ENCODE results near the gene HAND2. TPM values are rescaled to one million over a fixed set of nuclear protein-coding genes. Genes with fewer than 3 reads are reported as not detected.

HAND2 gene
- total RNA-seq, 1 donor from 2014 or later: 180 TPM

GRCh38 chr4:173538148-173538908 is 8.3 kb upstream of the HAND2 start:
- intact Hi-C loops (cut with micrococcal nuclease): loop anchor here (10.0 kb wide), 1 partner anchor 146 kb away; no protein-coding TSS in a partner anchor
- DNase-seq: peak; percentile 82
- peak; percentile 81 for ATAC-seq

GRCh38 chr4:173537613-173538147 is 7.7 kb upstream of the HAND2 start:
- intact Hi-C loops (cut with micrococcal nuclease): loop anchor here (10.0 kb wide), 1 partner anchor 147 kb away; no protein-coding TSS in a partner anchor
- ATAC-seq (peak; percentile 27), DNase-seq (no peak)

- ATAC-seq: peak; percentile 34
- intact Hi-C loops (cut with micrococcal nuclease): loop anchor here (10.0 kb wide), 1 partner anchor 148 kb away; no protein-coding TSS in a partner anchor
- no peak for DNase-seq
Measured at GRCh38 chr4:173536808-173537429, 6.9 kb upstream of the HAND2 start.

GRCh38 chr4:173535957-173536356 is 5.9 kb upstream of the HAND2 start:
- ATAC-seq: no peak
- intact Hi-C loops (cut with micrococcal nuclease): loop anchor here (10.0 kb wide), 1 partner anchor 149 kb away; no protein-coding TSS in a partner anchor
- no peak for DNase-seq

- no peak for DNase-seq
- intact Hi-C loops (cut with micrococcal nuclease): loop anchor here (10.0 kb wide), 1 partner anchor 149 kb away; no protein-coding TSS in a partner anchor
- no peak for ATAC-seq
Measured at GRCh38 chr4:173535165-173535902, 5.3 kb upstream of the HAND2 start.

- intact Hi-C loops (cut with micrococcal nuclease): loop anchor here (5.0 to 10.0 kb wide), 2 partner anchors 150 to 213 kb away; no protein-coding TSS in a partner anchor
- ATAC-seq (no peak), DNase-seq (no peak)
Measured at GRCh38 chr4:173534434-173534833, 4.4 kb upstream of the HAND2 start.

- ATAC-seq (no peak), DNase-seq (no peak)
- intact Hi-C loops (cut with micrococcal nuclease): loop anchor here (5.0 to 10.0 kb wide), 2 partner anchors 152 to 214 kb away; no protein-coding TSS in a partner anchor
Measured at GRCh38 chr4:173532725-173533511, 2.9 kb upstream of the HAND2 start.

- intact Hi-C loops (cut with micrococcal nuclease): loop anchor here (5.0 to 10.0 kb wide), 2 partner anchors 153 to 216 kb away; no protein-coding TSS in a partner anchor
- DNase-seq (peak; percentile 82), ATAC-seq (peak; percentile 28)
Measured at GRCh38 chr4:173531086-173531965, 1.3 kb upstream of the HAND2 start.

- intact Hi-C loops (cut with micrococcal nuclease): loop anchor here (5.0 to 10.0 kb wide), 2 partner anchors 154 to 217 kb away; no protein-coding TSS in a partner anchor
Measured at GRCh38 chr4:173530326-173531085, 477 bp upstream of the HAND2 start.

GRCh38 chr4:173528378-173529321 is 1.4 kb downstream of the HAND2 start:
- ATAC-seq (peak; percentile 22), DNase-seq (peak; percentile 62)
- intact Hi-C loops (cut with micrococcal nuclease): no loop called here

More at GRCh38 chr4:173530326-173531085, 477 bp upstream of the HAND2 start:
- ATAC-seq (peak; percentile 1), DNase-seq (peak; percentile 42)

- ATAC-seq (no peak), DNase-seq (peak; percentile 65)
- intact Hi-C loops (cut with micrococcal nuclease): no loop called here
Measured at GRCh38 chr4:173527103-173527891, 2.7 kb downstream of the HAND2 start.

GRCh38 chr4:173526724-173527102 is 3.3 kb downstream of the HAND2 start:
- intact Hi-C loops (cut with micrococcal nuclease): no loop called here
- ATAC-seq (no peak), DNase-seq (no peak)

- ATAC-seq (no peak), DNase-seq (no peak)
- intact Hi-C loops (cut with micrococcal nuclease): no loop called here
Measured at GRCh38 chr4:173526027-173526482, 4.0 kb downstream of the HAND2 start.

GRCh38 chr4:173525118-173526011 is 4.7 kb downstream of the HAND2 start:
- ATAC-seq (no peak), DNase-seq (peak; percentile 60)
- intact Hi-C loops (cut with micrococcal nuclease): no loop called here

All from left ventricle myocardium superior (tissue), 1 donor.